ENCODE measurements around the gene PYROXD2.
"Not testable (repeated sequence)": the region's sequence is repeated elsewhere in the genome, so short reads cannot be mapped to it uniquely, and the experiment has no call there.

Gene PYROXD2

GRCh38 chr10:98391578-98391991 lies 23.4 kb downstream of the PYROXD2 start:
- no peak for TF ChIP-seq CTCF (IDR thresholded peaks at IDR 0.05; ENCODE audit: insufficient read depth, low read depth, low read length, missing control alignments)
- peak; percentile 27 for DNase-seq (ENCODE audit: low read depth)
- no peak overlapping the region for H3K4me3 ChIP-seq (ENCODE audit: low read length)

- DNase-seq (ENCODE audit: low read depth), result no peak
- TF ChIP-seq CTCF (IDR thresholded peaks at IDR 0.05; ENCODE audit: insufficient read depth, low read depth, low read length, missing control alignments), result no peak
- no peak overlapping the region for H3K4me3 ChIP-seq (ENCODE audit: low read length)
These were observed 23.9 kb downstream of the PYROXD2 start for GRCh38 chr10:98391065-98391464.

GRCh38 chr10:98390406-98390805 lies 24.6 kb downstream of the PYROXD2 start:
- TF ChIP-seq CTCF (IDR thresholded peaks at IDR 0.05; ENCODE audit: insufficient read depth, low read depth, low read length, missing control alignments), result no peak
- H3K4me3 ChIP-seq (ENCODE audit: low read length), result no peak overlapping the region
- DNase-seq (ENCODE audit: low read depth), result no peak

GRCh38 chr10:98389398-98389797 lies 25.6 kb downstream of the PYROXD2 start:
- no peak for TF ChIP-seq CTCF (IDR thresholded peaks at IDR 0.05; ENCODE audit: insufficient read depth, low read depth, low read length, missing control alignments)
- H3K4me3 ChIP-seq (ENCODE audit: low read length), result no peak overlapping the region
- DNase-seq (ENCODE audit: low read depth), result no peak

GRCh38 chr10:98388101-98388655 lies 26.8 kb downstream of the PYROXD2 start:
- H3K4me3 ChIP-seq (ENCODE audit: low read length), result no peak overlapping the region
- TF ChIP-seq CTCF (IDR thresholded peaks at IDR 0.05; ENCODE audit: insufficient read depth, low read depth, low read length, missing control alignments), result no peak
- no peak for DNase-seq (ENCODE audit: low read depth)

- H3K4me3 ChIP-seq (ENCODE audit: low read length), result no peak overlapping the region
- DNase-seq (ENCODE audit: low read depth), result no peak
- no peak for TF ChIP-seq CTCF (IDR thresholded peaks at IDR 0.05; ENCODE audit: insufficient read depth, low read depth, low read length, missing control alignments)
These were observed 30.4 kb downstream of the PYROXD2 start for GRCh38 chr10:98384531-98385133.

GRCh38 chr10:98383869-98384268 lies 31.1 kb downstream of the PYROXD2 start:
- TF ChIP-seq CTCF (IDR thresholded peaks at IDR 0.05; ENCODE audit: insufficient read depth, low read depth, low read length, missing control alignments), result no peak
- DNase-seq (ENCODE audit: low read depth), result no peak
- no peak overlapping the region for H3K4me3 ChIP-seq (ENCODE audit: low read length)

GRCh38 chr10:98383134-98383667 lies 31.8 kb downstream of the PYROXD2 start:
- peak; percentile 24 for DNase-seq (ENCODE audit: low read depth)
- not testable (repeated sequence) for H3K4me3 ChIP-seq (ENCODE audit: low read length)

Data from epithelial cell of esophagus (primary cell).